Measurements from ENCODE around the gene DAB1. TPM values are rescaled to one million over a fixed set of nuclear protein-coding genes. Genes with fewer than 3 reads are reported as not detected.

The DAB1 gene
- total RNA-seq, 1 donor from 2014 or later: 14.0 TPM

DNA sequence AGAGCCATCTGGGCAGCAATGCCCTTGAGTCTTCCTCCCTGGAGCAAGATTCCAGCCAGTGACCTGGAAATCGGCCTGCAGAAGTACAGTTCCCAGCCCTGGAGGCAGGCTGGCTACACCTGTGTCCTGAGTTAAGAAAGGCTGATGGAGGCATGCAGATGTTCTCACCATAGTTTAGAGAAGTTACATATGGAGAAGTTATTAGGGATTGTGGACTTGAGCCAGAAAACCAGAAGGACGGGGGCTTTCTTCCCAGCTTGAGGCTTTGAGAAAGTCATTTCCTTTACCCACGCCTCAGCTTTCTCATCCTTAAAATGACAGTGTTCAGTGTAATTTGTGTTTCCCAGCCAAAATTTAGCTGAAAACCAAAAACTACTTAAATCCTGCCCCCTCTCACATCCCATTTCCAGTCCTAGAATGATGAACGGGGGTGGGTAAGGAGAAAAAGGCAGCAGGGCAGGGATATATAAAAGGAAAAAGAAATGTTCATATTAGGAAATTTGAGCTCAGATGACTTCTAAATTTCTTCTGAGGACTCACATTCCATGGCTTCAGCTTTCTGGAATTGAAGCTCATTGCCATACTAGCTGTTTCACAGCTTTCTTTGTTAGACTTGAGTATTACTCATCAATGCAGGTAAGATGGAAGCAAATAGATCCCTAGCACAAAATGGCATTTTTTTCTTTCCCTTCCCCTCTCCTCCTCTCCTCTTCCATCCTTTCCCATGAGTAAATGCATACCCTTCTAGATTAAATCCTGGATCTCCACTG is 443.7 kb downstream of the DAB1 start:
- Mint-ChIP-seq H3K9me3 (no peaks in the 10 kb centered on the region), H3K4me1 (no peaks in the 10 kb centered on the region), H3K4me3 (no peak overlapping the region), H3K27ac (ENCODE audit: unreplicated experiment) (no peak overlapping the region), H3K36me3 (ENCODE audit: low read depth) (no peaks in the 10 kb centered on the region), H3K27me3 (ENCODE audit: low read depth) (no peaks in the 10 kb centered on the region)
- TF ChIP-seq, protein P1, sequence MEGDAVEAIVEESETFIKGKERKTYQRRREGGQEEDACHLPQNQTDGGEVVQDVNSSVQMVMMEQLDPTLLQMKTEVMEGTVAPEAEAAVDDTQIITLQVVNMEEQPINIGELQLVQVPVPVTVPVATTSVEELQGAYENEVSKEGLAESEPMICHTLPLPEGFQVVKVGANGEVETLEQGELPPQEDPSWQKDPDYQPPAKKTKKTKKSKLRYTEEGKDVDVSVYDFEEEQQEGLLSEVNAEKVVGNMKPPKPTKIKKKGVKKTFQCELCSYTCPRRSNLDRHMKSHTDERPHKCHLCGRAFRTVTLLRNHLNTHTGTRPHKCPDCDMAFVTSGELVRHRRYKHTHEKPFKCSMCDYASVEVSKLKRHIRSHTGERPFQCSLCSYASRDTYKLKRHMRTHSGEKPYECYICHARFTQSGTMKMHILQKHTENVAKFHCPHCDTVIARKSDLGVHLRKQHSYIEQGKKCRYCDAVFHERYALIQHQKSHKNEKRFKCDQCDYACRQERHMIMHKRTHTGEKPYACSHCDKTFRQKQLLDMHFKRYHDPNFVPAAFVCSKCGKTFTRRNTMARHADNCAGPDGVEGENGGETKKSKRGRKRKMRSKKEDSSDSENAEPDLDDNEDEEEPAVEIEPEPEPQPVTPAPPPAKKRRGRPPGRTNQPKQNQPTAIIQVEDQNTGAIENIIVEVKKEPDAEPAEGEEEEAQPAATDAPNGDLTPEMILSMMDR (conservative IDR thresholded peaks at IDR 0.05): no peak
- DNase-seq (ENCODE audit: low read depth, low spot score): no peak

DNA sequence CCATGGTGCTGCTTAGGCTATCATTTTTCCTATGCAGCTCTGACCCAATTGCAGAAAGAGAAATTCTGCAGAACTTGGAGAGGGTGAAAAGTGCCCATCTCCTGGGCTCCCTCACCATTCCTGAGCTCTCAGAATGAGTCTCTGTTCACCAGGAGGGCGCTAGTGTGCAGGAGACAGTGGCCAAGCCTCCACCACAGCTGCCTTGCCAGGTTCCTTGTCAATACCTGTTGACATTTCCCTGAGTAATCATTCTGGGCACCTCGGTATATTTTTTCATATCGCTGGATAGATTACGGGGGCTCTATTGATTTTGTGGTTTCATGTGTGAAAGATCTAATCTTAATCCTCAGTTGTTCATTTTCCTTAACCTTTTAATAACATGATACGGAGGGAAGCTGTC is 445.0 kb downstream of the DAB1 start:
- no peaks in the 10 kb centered on the region for H3K4me1 Mint-ChIP-seq
- no peak overlapping the region for H3K27ac Mint-ChIP-seq (ENCODE audit: unreplicated experiment)
- no peaks in the 10 kb centered on the region for H3K27me3 Mint-ChIP-seq (ENCODE audit: low read depth)
- no peak overlapping the region for H3K4me3 Mint-ChIP-seq
- no peak for DNase-seq (ENCODE audit: low read depth, low spot score)
- TF ChIP-seq, protein P1 (conservative IDR thresholded peaks at IDR 0.05): no peak
- no peaks in the 10 kb centered on the region for H3K9me3 Mint-ChIP-seq
- H3K36me3 Mint-ChIP-seq (ENCODE audit: low read depth): no peaks in the 10 kb centered on the region

DNA sequence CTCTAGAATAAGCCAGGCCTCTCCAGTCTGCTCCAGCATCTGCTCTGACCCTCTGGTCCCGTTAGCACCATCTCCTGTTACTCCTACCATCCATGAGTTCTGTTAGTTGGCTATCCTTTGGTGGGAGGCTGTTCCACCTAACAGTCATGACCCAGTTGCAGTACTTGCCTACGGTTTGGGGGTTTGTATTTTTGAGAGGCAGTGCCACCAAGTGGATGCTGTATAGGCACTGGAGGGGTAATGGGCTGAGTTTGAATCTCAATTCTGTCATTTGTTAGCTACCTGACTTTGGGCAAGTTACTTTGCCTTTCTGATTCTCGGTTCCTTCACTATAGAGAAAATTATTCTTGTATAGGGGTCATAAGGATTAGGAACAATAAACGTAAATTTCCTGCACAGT is 445.9 kb downstream of the DAB1 start:
- no peak overlapping the region for H3K27ac Mint-ChIP-seq (ENCODE audit: unreplicated experiment)
- DNase-seq (ENCODE audit: low read depth, low spot score): no peak
- H3K9me3 Mint-ChIP-seq: no peaks in the 10 kb centered on the region
- H3K36me3 Mint-ChIP-seq (ENCODE audit: low read depth): no peaks in the 10 kb centered on the region
- H3K4me3 Mint-ChIP-seq: no peak overlapping the region
- TF ChIP-seq, protein P1 (conservative IDR thresholded peaks at IDR 0.05): no peak
- H3K27me3 Mint-ChIP-seq (ENCODE audit: low read depth): no peaks in the 10 kb centered on the region
- H3K4me1 Mint-ChIP-seq: no peaks in the 10 kb centered on the region

DNA sequence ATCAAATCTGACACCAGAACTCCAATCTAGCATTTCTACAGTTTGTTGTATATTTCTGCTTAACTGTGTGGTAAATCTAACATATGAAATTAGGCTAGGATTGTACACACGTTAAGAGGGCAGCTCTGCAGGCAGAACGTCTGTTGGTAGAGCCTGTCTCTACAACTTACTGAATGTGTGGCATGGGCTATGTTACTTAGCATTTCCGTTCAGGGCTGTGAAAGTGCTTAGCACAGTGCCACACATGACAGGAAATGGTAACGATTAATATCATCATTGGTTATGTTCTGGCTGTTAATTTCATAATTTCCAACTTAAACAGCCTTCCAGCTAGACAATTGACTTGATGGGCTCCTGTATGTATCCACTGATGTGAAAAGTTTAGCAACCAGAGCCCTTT is 448.4 kb downstream of the DAB1 start:
- H3K27me3 Mint-ChIP-seq (ENCODE audit: low read depth): no peaks in the 10 kb centered on the region
- no peak overlapping the region for H3K27ac Mint-ChIP-seq (ENCODE audit: unreplicated experiment)
- no peak for DNase-seq (ENCODE audit: low read depth, low spot score)
- H3K4me3 Mint-ChIP-seq: no peak overlapping the region
- TF ChIP-seq, protein P1 (conservative IDR thresholded peaks at IDR 0.05): no peak
- no peaks in the 10 kb centered on the region for H3K4me1 Mint-ChIP-seq
- H3K9me3 Mint-ChIP-seq: no peaks in the 10 kb centered on the region
- no peaks in the 10 kb centered on the region for H3K36me3 Mint-ChIP-seq (ENCODE audit: low read depth)

DNA sequence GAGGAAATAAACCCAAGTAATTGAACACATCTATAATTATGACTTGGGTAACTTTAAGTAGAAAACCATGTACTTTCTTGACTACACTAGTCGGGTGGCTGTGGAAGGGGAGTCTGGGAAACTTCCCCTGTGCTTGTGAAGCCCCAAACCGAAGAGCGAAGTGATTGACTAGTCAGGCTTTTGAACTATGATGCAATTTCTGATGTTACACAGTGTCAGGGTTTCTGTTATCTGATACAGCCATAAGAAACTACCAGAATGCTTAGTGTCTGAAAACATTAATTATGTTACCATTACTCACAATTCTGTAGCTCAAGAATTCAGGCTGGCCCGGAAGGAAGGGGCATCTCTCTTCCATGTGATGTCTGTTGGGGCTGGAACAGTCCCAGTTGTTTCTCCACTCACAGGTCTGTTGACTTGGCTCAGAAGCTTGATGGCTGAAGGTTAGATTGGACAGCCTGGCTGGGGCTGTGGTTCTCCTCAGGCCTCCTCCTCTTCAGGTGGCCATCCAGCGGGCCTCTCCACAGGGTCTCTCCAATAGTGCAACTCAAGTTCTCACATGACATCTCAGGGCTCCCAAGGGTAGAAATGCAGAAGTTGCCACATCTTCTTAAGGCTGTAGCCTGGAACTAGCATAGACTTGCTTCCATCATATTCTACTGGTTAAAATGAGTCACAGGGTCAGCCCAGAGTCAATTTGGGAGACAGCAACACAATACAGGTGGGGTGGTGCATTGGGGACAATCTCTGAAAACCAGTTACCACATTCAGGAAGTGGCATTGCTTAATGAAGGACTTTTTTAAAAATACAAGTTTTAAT is 449.7 kb downstream of the DAB1 start:
- Mint-ChIP-seq H3K27me3 (ENCODE audit: low read depth) (no peaks in the 10 kb centered on the region), H3K4me3 (no peak overlapping the region), H3K9me3 (no peaks in the 10 kb centered on the region), H3K36me3 (ENCODE audit: low read depth) (no peaks in the 10 kb centered on the region), H3K4me1 (no peaks in the 10 kb centered on the region), H3K27ac (ENCODE audit: unreplicated experiment) (no peak overlapping the region)
- no peak for DNase-seq (ENCODE audit: low read depth, low spot score)
- TF ChIP-seq, protein P1 (conservative IDR thresholded peaks at IDR 0.05): no peak
